PC-3 (cell line): Measurements from ENCODE around the gene LRRC45. TPM values are rescaled to one million over a fixed set of nuclear protein-coding genes. Genes with fewer than 3 reads are reported as not detected.
A peak's percentile ranks its signal among the peaks of the same experiment; 100 is the strongest.

Experiments
- ATAC-seq: fragments of 200-7000 bp; cut with Tn5 transposase; 2 replicates; pipeline ENCODE4 v1.9.1; 2020; ENCODE audit warnings: mild to moderate bottlenecking, moderate library complexity
- BruUV-seq: library from RNA; stranded (reverse); fragments of 400-500 nt; replicated peaks from 2 replicates; lab custom pipeline; 2021; lab: Mats Ljungman, UMichigan
- CTCF ChIA-PET: fragments of 300-600 bp; sonication (Branson Sonifier 250); formaldehyde crosslinking; loops from one replicate; lab custom pipeline; 2022; ENCODE audit warnings: antibody characterized with exemption; lab: Charles Lee
- POLR2A ChIA-PET: fragments of 300-600 bp; sonication (Branson Sonifier 250); formaldehyde crosslinking; loops from one replicate; lab custom pipeline; 2022; ENCODE audit warnings: antibody characterized with exemption; ENCODE audit not compliant: unreplicated experiment; lab: Charles Lee
- DNase-seq: peaks from one replicate; pipeline ENCODE4 v3.0.0-alpha.2; 2015
- H2AFZ ChIP-seq: fragments of 300-600 bp; sonication (generic); 2 replicates; pipeline ENCODE4 v1.6.0; 2016; ENCODE audit warnings: antibody characterized with exemption, low read length
- H3F3A ChIP-seq: fragments of 300-600 bp; sonication (generic); one replicate; pipeline ENCODE4 v1.6.0; 2017; ENCODE audit warnings: antibody characterized with exemption, low read length, control low read depth, mild to moderate bottlenecking; ENCODE audit not compliant: unreplicated experiment
- H3K27ac ChIP-seq: fragments of 300-600 bp; sonication (generic); 2 replicates; pipeline ENCODE4 v1.5.1; 2016; ENCODE audit warnings: mild to moderate bottlenecking, low read length
- H3K27me3 ChIP-seq: fragments of 300-600 bp; sonication (generic); 2 replicates; pipeline ENCODE4 v1.6.1; 2016; ENCODE audit warnings: low read length, mixed read lengths
- H3K36me3 ChIP-seq: fragments of 300-600 bp; sonication (generic); 2 replicates; pipeline ENCODE4 v1.6.1; 2016; ENCODE audit warnings: low read depth, mixed run types, low read length, mixed read lengths
- H3K4me1 ChIP-seq: fragments of 300-600 bp; sonication (generic); 2 replicates; pipeline ENCODE4 v1.5.1; 2016; ENCODE audit warnings: low read length; ENCODE audit not compliant: insufficient read depth
- H3K4me2 ChIP-seq: fragments of 300-600 bp; sonication (generic); 2 replicates; pipeline ENCODE4 v1.6.0; 2016; ENCODE audit warnings: low read length
- H3K4me3 ChIP-seq: fragments of 300-600 bp; sonication (generic); 2 replicates; pipeline ENCODE4 v1.5.1; 2016; ENCODE audit warnings: mild to moderate bottlenecking, low read length, mixed read lengths
- H3K79me2 ChIP-seq: fragments of 300-600 bp; sonication (generic); 2 replicates; pipeline ENCODE4 v1.6.1; 2017; ENCODE audit warnings: low read length, mixed read lengths
- H3K9ac ChIP-seq: fragments of 300-600 bp; sonication (generic); 2 replicates; pipeline ENCODE4 v1.6.0; 2016; ENCODE audit warnings: mild to moderate bottlenecking, low read length
- H3K9me2 ChIP-seq: fragments of 300-600 bp; sonication (generic); replicated peaks from 2 replicates; pipeline ENCODE4 v1.6.1; 2016; ENCODE audit warnings: mixed run types, low read length, mixed read lengths
- H3K9me3 ChIP-seq: fragments of 300-600 bp; sonication (generic); 2 replicates; pipeline ENCODE4 v1.6.1; 2016; ENCODE audit warnings: low read length, mixed read lengths
- H4K20me1 ChIP-seq: fragments of 300-600 bp; sonication (generic); 2 replicates; pipeline ENCODE4 v1.6.1; 2016; ENCODE audit warnings: low read length, mixed read lengths
- EZH2 ChIP-seq: fragments of 300-600 bp; sonication (generic); IDR thresholded peaks from one replicate; pipeline ENCODE4 v1.6.1; 2017; ENCODE audit warnings: antibody characterized with exemption, mild to moderate bottlenecking, low read length; ENCODE audit not compliant: unreplicated experiment
- EZH2phosphoT487 ChIP-seq: fragments of 300-600 bp; sonication (generic); IDR thresholded peaks from 2 replicates; pipeline ENCODE4 v1.6.1; 2018; ENCODE audit warnings: mild to moderate bottlenecking, antibody characterized with exemption, low read length, borderline replicate concordance
- intact Hi-C: fragments of 100-400 bp; cut with micrococcal nuclease; formaldehyde crosslinking; loops from 2 replicates; pipeline ENCODE4 v1.9.0; 2023
- total RNA-seq: library from RNA; depleted of rRNA; stranded (reverse); fragments of >200 nt; gene quantifications from 2 replicates; pipeline ENCODE4 v1.2.3, GENCODE V29; 2014
- TF ChIP-seq, protein P1 (sequence below): fragments of 300-600 bp; sonication (generic); conservative IDR thresholded peaks from 2 replicates; pipeline ENCODE4 v1.5.1; 2017; ENCODE audit warnings: antibody characterized with exemption, low read depth, mild to moderate bottlenecking, low read length

The LRRC45 gene
- total RNA-seq, 1 experiment from 2014 or later = 71.5 TPM

DNA sequence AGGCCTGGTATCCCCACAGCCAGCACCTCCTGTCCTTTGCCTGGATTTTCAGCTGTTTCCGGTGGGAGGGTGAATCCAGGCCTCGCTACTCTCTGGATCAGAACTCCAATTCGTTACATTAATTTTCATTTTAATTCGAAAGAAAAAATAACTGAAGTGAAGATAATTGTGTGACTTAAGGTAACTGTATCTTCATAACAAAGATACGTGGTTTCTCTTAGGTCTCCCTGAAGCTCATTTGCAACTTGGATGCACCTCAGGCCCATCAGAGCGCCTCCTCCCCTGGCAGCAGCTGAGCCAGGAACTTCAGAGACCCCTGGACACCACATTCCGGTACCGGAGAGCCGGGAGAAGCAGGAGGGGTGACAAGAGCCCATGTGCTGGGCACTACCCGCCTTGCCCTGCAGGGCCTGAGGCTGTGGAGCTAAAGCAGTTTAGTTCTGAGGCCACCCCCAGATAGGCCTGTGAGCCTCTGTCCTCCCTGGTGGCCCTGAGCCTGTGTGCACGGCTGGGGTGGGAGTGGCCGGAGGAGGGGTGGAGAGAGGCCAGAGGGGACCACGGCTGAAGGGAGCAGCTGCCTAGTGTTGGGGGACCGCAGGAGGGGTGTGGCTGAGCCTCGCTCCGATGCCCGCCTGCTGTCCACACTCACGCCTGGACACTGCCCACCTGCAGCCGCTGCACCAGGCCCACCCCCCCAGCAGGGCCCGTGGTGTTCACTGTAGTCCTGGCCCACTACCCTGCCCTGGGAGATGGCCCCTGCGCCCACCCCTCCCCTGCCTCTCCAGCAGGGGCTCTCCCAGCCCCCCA is 53.9 kb downstream of the LRRC45 start:
- TF ChIP-seq EZH2phosphoT487 = no peak
- TF ChIP-seq, protein P1, sequence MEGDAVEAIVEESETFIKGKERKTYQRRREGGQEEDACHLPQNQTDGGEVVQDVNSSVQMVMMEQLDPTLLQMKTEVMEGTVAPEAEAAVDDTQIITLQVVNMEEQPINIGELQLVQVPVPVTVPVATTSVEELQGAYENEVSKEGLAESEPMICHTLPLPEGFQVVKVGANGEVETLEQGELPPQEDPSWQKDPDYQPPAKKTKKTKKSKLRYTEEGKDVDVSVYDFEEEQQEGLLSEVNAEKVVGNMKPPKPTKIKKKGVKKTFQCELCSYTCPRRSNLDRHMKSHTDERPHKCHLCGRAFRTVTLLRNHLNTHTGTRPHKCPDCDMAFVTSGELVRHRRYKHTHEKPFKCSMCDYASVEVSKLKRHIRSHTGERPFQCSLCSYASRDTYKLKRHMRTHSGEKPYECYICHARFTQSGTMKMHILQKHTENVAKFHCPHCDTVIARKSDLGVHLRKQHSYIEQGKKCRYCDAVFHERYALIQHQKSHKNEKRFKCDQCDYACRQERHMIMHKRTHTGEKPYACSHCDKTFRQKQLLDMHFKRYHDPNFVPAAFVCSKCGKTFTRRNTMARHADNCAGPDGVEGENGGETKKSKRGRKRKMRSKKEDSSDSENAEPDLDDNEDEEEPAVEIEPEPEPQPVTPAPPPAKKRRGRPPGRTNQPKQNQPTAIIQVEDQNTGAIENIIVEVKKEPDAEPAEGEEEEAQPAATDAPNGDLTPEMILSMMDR = no peak
- TF ChIP-seq EZH2 = no peak
- Histone ChIP-seq H2AFZ (no peak overlapping the region), H3K4me2 (no peak overlapping the region), H3K9ac (no peak overlapping the region), H3K79me2 (no peaks in the 10 kb centered on the region), H3K27ac (no peak overlapping the region), H3K9me3 (no peaks in the 10 kb centered on the region), H4K20me1 (no peaks in the 10 kb centered on the region), H3F3A (no peaks in the 10 kb centered on the region), H3K4me3 (no peak overlapping the region), H3K9me2 (no peaks in the 10 kb centered on the region), H3K27me3 (no peaks in the 10 kb centered on the region), H3K4me1 (no peaks in the 10 kb centered on the region), H3K36me3 (peaks cover 29% of the 10 kb centered on the region)
- ATAC-seq (peak; percentile 38), DNase-seq (no peak)
- POLR2A ChIA-PET = interaction anchor here (0.7 kb wide), 1 partner anchor 39 kb away, joined by 3 read pairs; no protein-coding TSS in a partner anchor
- CTCF ChIA-PET = no interaction called here
- intact Hi-C loops = no loop called here
- BruUV-seq = no TSS peak

DNA sequence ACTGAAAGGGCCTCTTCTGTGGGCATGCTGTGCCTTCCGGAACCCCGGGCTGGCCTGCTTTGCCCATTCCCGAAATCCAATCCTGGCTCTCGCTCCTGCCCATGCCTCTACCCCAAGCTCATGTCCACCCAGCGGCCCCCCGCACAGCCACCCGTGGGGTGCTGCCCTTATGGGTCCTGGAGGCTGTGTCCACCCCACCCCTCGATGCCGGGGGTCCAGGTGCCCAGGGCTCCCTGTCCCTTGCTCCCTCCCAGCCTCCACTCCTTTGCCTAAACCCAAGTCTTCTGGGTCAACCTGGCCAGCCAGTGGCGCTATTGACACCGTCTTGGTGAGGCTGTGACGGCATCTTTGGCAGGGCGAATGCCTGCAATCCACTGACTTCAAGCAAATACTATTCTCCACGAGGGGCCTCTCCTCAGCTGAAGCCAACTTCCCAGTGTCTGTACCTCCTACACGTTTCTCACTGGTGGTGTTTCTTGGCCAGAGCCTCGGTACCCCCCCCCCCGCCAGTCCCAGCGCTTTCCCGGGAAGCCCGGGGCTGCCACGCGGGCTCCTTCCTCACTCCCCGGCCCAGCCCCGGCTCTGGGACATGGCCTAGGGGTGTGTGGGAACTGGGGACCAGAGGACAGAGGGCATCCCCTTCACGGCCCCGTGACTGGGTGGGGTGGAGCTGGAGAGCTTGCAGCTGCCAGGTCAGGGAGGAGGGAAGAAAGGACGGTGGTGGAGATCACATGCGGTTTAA is 54.7 kb downstream of the LRRC45 start:
- H3K79me2 ChIP-seq = no peaks in the 10 kb centered on the region
- no peaks in the 10 kb centered on the region for H3K9me3 ChIP-seq
- no TSS peak for BruUV-seq
- intact Hi-C loops = no loop called here
- ATAC-seq (no peak), DNase-seq (no peak)
- H3K4me2 ChIP-seq = no peak overlapping the region
- no peaks in the 10 kb centered on the region for H3F3A ChIP-seq
- CTCF ChIA-PET = no interaction called here
- H2AFZ ChIP-seq = no peak overlapping the region
- POLR2A ChIA-PET = interaction anchor here (0.7 kb wide), 1 partner anchor 40 kb away, joined by 3 read pairs; no protein-coding TSS in a partner anchor
- H4K20me1 ChIP-seq = no peaks in the 10 kb centered on the region
- H3K4me3 ChIP-seq = no peak overlapping the region
- peaks cover 36% of the 10 kb centered on the region for H3K36me3 ChIP-seq
- no peak overlapping the region for H3K9ac ChIP-seq
- no peak overlapping the region for H3K27ac ChIP-seq
- no peak for TF ChIP-seq EZH2
- TF ChIP-seq, protein P1 = no peak
- H3K27me3 ChIP-seq = no peaks in the 10 kb centered on the region
- H3K9me2 ChIP-seq = no peaks in the 10 kb centered on the region
- H3K4me1 ChIP-seq = no peaks in the 10 kb centered on the region
